K562 (cell line): ENCODE data around the gene RHEBL1. TPM values are rescaled to one million over a fixed set of nuclear protein-coding genes. Genes with fewer than 3 reads are reported as not detected.

Experiments
- ATAC-seq: fragments of 200-7000 bp; cut with Tn5 transposase; 3 replicates; pipeline ENCODE4 v1.9.1; 2020; ENCODE audit warnings: moderate library complexity
- BruUV-seq: library from RNA; stranded (reverse); fragments of 400-500 nt; replicated peaks from 2 replicates; lab custom pipeline; 2021; lab: Mats Ljungman, UMichigan
- CTCF ChIA-PET: fragments of 300-600 bp; formaldehyde crosslinking; extraction: SDS; loops from one replicate; lab custom pipeline; 2021; ENCODE audit warnings: low intra/inter-chr PET ratio; lab: Yijun Ruan, JAX
- POLR2A ChIA-PET: fragments of 300-600, 350-650 bp; sonication (Branson Sonifier 250); formaldehyde crosslinking; extraction: SDS; loops from one replicate; lab custom pipeline; 2021; ENCODE audit warnings: antibody characterized with exemption, inconsistent platforms; lab: Yijun Ruan, JAX
- DNase-seq, 4 experiments: peaks; one replicate each; pipeline versions ENCODE4 v3.0.0 to v3.0.0-alpha.2; 2011 to 2018; ENCODE audit warnings: low spot score in 3 of 4, mixed read lengths in 3 of 4; ENCODE audit errors: extremely low read depth in 1 of 4
- FAIRE-seq: peaks from 2 replicates; lab custom pipeline; 2011; peaks lifted over from hg19 to GRCh38; lab: Jason Lieb, UNC
- H2AFZ ChIP-seq: 2 replicates; pipeline ENCODE4 v1.6.0; 2011; ENCODE audit warnings: low read depth, low read length, control low read depth, inconsistent platforms
- H3K27ac ChIP-seq: fragments of 200-600 bp; 3 replicates; pipeline ENCODE4 v1.8.0; 2011; ENCODE audit warnings: low read depth, mild to moderate bottlenecking, control low read depth, inconsistent platforms, low read length, moderate library complexity, mixed read lengths; ENCODE audit errors: extremely low read depth
- H3K27me3 ChIP-seq, 2 experiments: fragments of 300-600 bp in 1 of 2; 2 replicates in 1 of 2; 3 replicates in 1 of 2; pipeline versions ENCODE4 v1.6.0 to v1.8.0; 2011; ENCODE audit warnings: inconsistent platforms in 2 of 2, low read length in 2 of 2, mild to moderate bottlenecking in 1 of 2, mixed read lengths in 1 of 2, moderate library complexity in 1 of 2; ENCODE audit not compliant: control insufficient read depth in 2 of 2, insufficient read depth in 2 of 2
- H3K36me3 ChIP-seq: fragments of 300-600 bp; 3 replicates; pipeline ENCODE4 v1.8.0; 2011; ENCODE audit warnings: mild to moderate bottlenecking, low read length, inconsistent platforms; ENCODE audit not compliant: control insufficient read depth, insufficient read depth
- H3K4me1 ChIP-seq, 2 experiments: fragments of 200-600 bp in 1 of 2; replicated peaks in 1 of 2; 2 replicates in 1 of 2; 3 replicates in 1 of 2; pipeline versions ENCODE4 v1.5.1 to v1.8.0; 2011; ENCODE audit warnings: inconsistent platforms in 2 of 2, low read length in 2 of 2, mild to moderate bottlenecking in 1 of 2, mixed read lengths in 1 of 2, moderate library complexity in 1 of 2; ENCODE audit not compliant: control insufficient read depth in 2 of 2, insufficient read depth in 2 of 2
- H3K4me2 ChIP-seq: 2 replicates; pipeline ENCODE4 v1.6.1; 2011; ENCODE audit warnings: low read length, control low read depth, inconsistent platforms, mixed read lengths; ENCODE audit not compliant: insufficient read depth
- H3K4me3 ChIP-seq: fragments of 200-600 bp; sonication (generic), shearing (Covaris generic); 2 replicates; pipeline ENCODE4 v1.5.1; 2016; ENCODE audit warnings: control low read depth, inconsistent platforms
- H3K79me2 ChIP-seq: fragments of 200-600 bp; 3 replicates; pipeline ENCODE4 v1.8.0; 2011; ENCODE audit warnings: low read length, inconsistent platforms; ENCODE audit not compliant: control insufficient read depth, insufficient read depth
- H3K9ac ChIP-seq, 2 experiments: 2 replicates each; pipeline versions ENCODE4 v1.6.0 to v1.6.1; 2011; ENCODE audit warnings: low read depth in 2 of 2, low read length in 2 of 2, control low read depth in 1 of 2, inconsistent platforms in 1 of 2, mild to moderate bottlenecking in 1 of 2, mixed read lengths in 1 of 2; ENCODE audit not compliant: insufficient read depth in 1 of 2
- H3K9me1 ChIP-seq: one replicate; pipeline ENCODE4 v1.6.0; 2011; ENCODE audit warnings: inconsistent platforms, mild to moderate bottlenecking, low read length, moderate library complexity; ENCODE audit not compliant: control insufficient read depth, insufficient read depth
- H3K9me3 ChIP-seq: replicated peaks from 2 replicates; pipeline ENCODE4 v1.5.1; 2011; ENCODE audit warnings: low read depth, low read length, inconsistent platforms; ENCODE audit not compliant: control insufficient read depth, insufficient read depth
- H4K20me1 ChIP-seq: replicated peaks from 2 replicates; pipeline ENCODE4 v1.6.1; 2011; ENCODE audit warnings: low read length, inconsistent platforms, mixed read lengths; ENCODE audit not compliant: control insufficient read depth, insufficient read depth
- MTA3 ChIP-seq: fragments of 450-650 bp; formaldehyde crosslinking; IDR thresholded peaks from 2 replicates; pipeline ENCODE4 v1.6.1; 2017; ENCODE audit warnings: mild to moderate bottlenecking, borderline replicate concordance
- POLR2G ChIP-seq: fragments of 200-400 bp; formaldehyde crosslinking; IDR thresholded peaks from 2 replicates; pipeline ENCODE4 v1.6.1; 2017; ENCODE audit warnings: low read depth, mild to moderate bottlenecking, antibody characterized with exemption, low read length, moderate library complexity
- RBM22 ChIP-seq: fragments of 200-400 bp; formaldehyde crosslinking; IDR thresholded peaks from 2 replicates; pipeline ENCODE4 v1.6.1; 2018; ENCODE audit warnings: low read length, low read depth; ENCODE audit not compliant: poor library complexity, severe bottlenecking
- RHOXF2B ChIP-seq: fragments of 250-450 bp; sonication (Bioruptor Pico); conservative IDR thresholded peaks from 2 replicates; pipeline ENCODE4 v1.5.1; 2021
- ZKSCAN1 ChIP-seq: fragments of 150-350 bp; IDR thresholded peaks from 2 replicates; pipeline ENCODE4 v1.6.1; 2016; ENCODE audit warnings: low read depth, low read length
- ZNF165 ChIP-seq: fragments of 250-450 bp; sonication (Bioruptor Pico); IDR thresholded peaks from 2 replicates; pipeline ENCODE4 v1.4.0; 2020; ENCODE audit warnings: borderline replicate concordance
- WGBS: fragments of 100-300 bp; shearing (Covaris generic); methylation state at CpG from one replicate; pipeline ENCODE4 v1.1.6; 2016; ENCODE audit warnings: low coverage, mixed read lengths; ENCODE audit not compliant: insufficient coverage; ENCODE audit errors: missing lambda C conversion rate; 5-methylcytosine and 5-hydroxymethylcytosine counted together
- in situ Hi-C: fragments of 300-500 bp; cut with MboI; formaldehyde crosslinking; loops from 4 replicates; pipeline ENCODE4 v1.15.0; 2018; ENCODE audit warnings: inconsistent platforms, mixed read lengths
- intact Hi-C: fragments of 100-400 bp; cut with micrococcal nuclease; formaldehyde crosslinking; loops from 2 replicates; pipeline ENCODE4 v1.14.2; 2022
- polyA plus RNA-seq, 8 experiments: library from polyadenylated mRNA; depleted of rRNA in 4 of 8; stranded (reverse) in 5 of 8; unstranded in 3 of 8; fragments of >200 nt; fragmentation: Nextera tagmentation in 2 of 8; fragmentation: Illumina TruSeq in 1 of 8; extraction: Ambion mirVana in 2 of 8; extraction: Trizol in 1 of 8; gene quantifications; 2 replicates each; pipeline versions ENCODE4 v1.2.1 to v1.2.3, GENCODE V29; 2011 to 2014; ENCODE audit warnings: inconsistent platforms in 1 of 8, missing spikeins in 1 of 8
- total RNA-seq, 7 experiments: library from RNA; depleted of rRNA in 6 of 7; stranded (reverse); fragments of >200 nt in 6 of 7; fragmentation: Illumina TruSeq in 2 of 7; extraction: Trizol in 2 of 7; gene quantifications; 2 replicates each; pipeline versions ENCODE4 v1.2.1 to v1.2.3, GENCODE V29; 2011 to 2021; ENCODE audit warnings: low replicate concordance in 1 of 7
- TF ChIP-seq, protein P1 (sequence below): fragments of 200-800 bp; sonication (Bioruptor generic); IDR thresholded peaks from 2 replicates; pipeline ENCODE4 v1.6.1; 2017; ENCODE audit warnings: missing genetic modification characterization, missing compliant biosample characterization

The RHEBL1 gene
- total and polyA plus RNA-seq, 9 of the 15 experiments (the other 6 are each of a cell fraction or from before 2014, with no cell fraction given): 4.3 to 36.1 (median 8.2) TPM

DNA sequence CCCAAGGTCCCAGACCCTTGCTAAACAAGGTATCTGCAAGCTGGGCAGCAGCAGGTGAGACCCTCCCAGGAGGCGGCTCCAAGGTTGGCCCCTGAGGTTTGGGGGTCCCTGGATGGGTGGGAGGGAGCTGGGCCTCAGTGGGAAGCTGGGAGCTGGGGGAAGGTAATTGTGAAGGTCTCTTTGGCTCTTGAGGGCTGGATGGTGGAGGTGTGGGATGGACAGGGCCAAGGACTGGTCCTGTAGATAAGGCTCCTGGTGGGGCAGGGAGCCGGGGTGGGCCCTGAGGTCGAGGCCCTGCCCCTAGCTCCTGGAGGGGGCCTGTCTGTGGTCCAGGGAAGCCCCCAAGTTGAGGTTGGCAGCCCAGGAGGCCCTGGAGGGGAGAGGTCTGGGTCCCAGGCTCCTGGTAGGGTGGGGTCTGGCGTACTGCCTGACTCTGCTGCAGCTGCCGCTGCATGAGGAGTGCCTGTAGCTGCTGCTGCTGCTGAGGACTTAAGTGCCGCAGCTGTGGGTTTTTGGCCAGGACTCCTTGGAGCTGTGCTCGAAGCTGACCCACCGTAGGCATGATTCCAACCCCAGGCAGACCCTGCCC is 38.1 kb downstream of the RHEBL1 start:
- H3K4me2 ChIP-seq: no peak overlapping the region
- peaks cover 97% of the 10 kb centered on the region for H3K36me3 ChIP-seq

More for the DNA sequence above, 38.1 kb downstream of the RHEBL1 start:
- no peak overlapping the region for H3K4me3 ChIP-seq
- WGBS: 95% methylated on average over 7 of the region's 8 CpGs
- H3K9ac ChIP-seq: peak overlapping the region in 1 of 2 experiments; percentile 65; a peak in 2 of 4 replicates
- H3K9me1 ChIP-seq: no peaks in the 10 kb centered on the region
- TF ChIP-seq ZKSCAN1 (no peak), MTA3 (0 out of 2 replicates have a peak, but pooled peaks have one; percentile 14), RBM22 (peak; percentile 57), RHOXF2B (no peak), POLR2G (peak; percentile 50), ZNF165 (CRISPR knock-in tag) (no peak)
- TF ChIP-seq, protein P1, sequence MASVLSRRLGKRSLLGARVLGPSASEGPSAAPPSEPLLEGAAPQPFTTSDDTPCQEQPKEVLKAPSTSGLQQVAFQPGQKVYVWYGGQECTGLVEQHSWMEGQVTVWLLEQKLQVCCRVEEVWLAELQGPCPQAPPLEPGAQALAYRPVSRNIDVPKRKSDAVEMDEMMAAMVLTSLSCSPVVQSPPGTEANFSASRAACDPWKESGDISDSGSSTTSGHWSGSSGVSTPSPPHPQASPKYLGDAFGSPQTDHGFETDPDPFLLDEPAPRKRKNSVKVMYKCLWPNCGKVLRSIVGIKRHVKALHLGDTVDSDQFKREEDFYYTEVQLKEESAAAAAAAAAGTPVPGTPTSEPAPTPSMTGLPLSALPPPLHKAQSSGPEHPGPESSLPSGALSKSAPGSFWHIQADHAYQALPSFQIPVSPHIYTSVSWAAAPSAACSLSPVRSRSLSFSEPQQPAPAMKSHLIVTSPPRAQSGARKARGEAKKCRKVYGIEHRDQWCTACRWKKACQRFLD (CRISPR knock-in tag): no peak
- ATAC-seq: peak; percentile 43
- in situ Hi-C loops: no loop called here
- intact Hi-C loops: no loop called here
- CTCF ChIA-PET: no interaction called here
- DNase-seq: no peak
- no peaks in the 10 kb centered on the region for H3K79me2 ChIP-seq
- no peak overlapping the region for H2AFZ ChIP-seq
- peaks cover 0 to 10% of the 10 kb centered on the region in 2 experiments; a peak in 1 of 5 replicates for H3K4me1 ChIP-seq
- H3K27ac ChIP-seq: no peak overlapping the region
- H4K20me1 ChIP-seq: no peaks in the 10 kb centered on the region; the same call in 1 of the 2 replicates
- no peak for FAIRE-seq
- POLR2A ChIA-PET: interaction anchor here (0.6 to 12.9 kb wide), 6 partner anchors 12 to 235 kb away, joined by 3 to 78 read pairs (median 4); partner anchors contain the start of genes PRKAG1 and TUBA1B
- H3K27me3 ChIP-seq: no peaks in the 10 kb centered on the region
- H3K9me3 ChIP-seq: no peaks in the 10 kb centered on the region
- BruUV-seq: no TSS peak
